ENCODE measurements around the gene PANK2.
"Not testable (repeated sequence)": the region's sequence is repeated elsewhere in the genome, so short reads cannot be mapped to it uniquely, and the experiment has no call there.

The PANK2 gene

GRCh38 chr20:3930265-3931206 lies 41.3 kb downstream of the PANK2 start:
- DNase-seq: no peak

- DNase-seq: no peak
Measured at GRCh38 chr20:3931664-3932063, 42.5 kb downstream of the PANK2 start.

- DNase-seq: no peak
Measured at GRCh38 chr20:3932277-3932676, 43.1 kb downstream of the PANK2 start.

- DNase-seq: no peak
Measured at GRCh38 chr20:3932681-3933080, 43.5 kb downstream of the PANK2 start.

GRCh38 chr20:3933218-3933617 lies 44.0 kb downstream of the PANK2 start:
- no peak for DNase-seq

- DNase-seq: no peak
Measured at GRCh38 chr20:3934624-3935023, 45.4 kb downstream of the PANK2 start.

GRCh38 chr20:3935295-3935955 lies 46.2 kb downstream of the PANK2 start:
- peak; percentile 63 for DNase-seq

- DNase-seq: no peak
Measured at GRCh38 chr20:3935956-3936340, 46.8 kb downstream of the PANK2 start.

- DNase-seq: no peak
Measured at GRCh38 chr20:3937618-3938017, 48.4 kb downstream of the PANK2 start.

GRCh38 chr20:3940905-3941304 lies 51.7 kb downstream of the PANK2 start:
- DNase-seq: no peak

GRCh38 chr20:3946666-3947065 lies 57.5 kb downstream of the PANK2 start:
- DNase-seq: not testable (repeated sequence)

GRCh38 chr20:3964719-3965118 lies 75.5 kb downstream of the PANK2 start:
- DNase-seq: no peak

- DNase-seq: no peak
Measured at GRCh38 chr20:3966571-3966970, 77.4 kb downstream of the PANK2 start.

- no peak for DNase-seq
Measured at GRCh38 chr20:3970016-3970415, 80.8 kb downstream of the PANK2 start.

- DNase-seq: no peak
Measured at GRCh38 chr20:3971145-3971544, 82.0 kb downstream of the PANK2 start.

GRCh38 chr20:3972161-3972560 lies 83.0 kb downstream of the PANK2 start:
- DNase-seq: no peak

- DNase-seq: not testable (repeated sequence)
Measured at GRCh38 chr20:3972631-3973030, 83.4 kb downstream of the PANK2 start.

- no peak for DNase-seq
Measured at GRCh38 chr20:3973705-3974104, 84.5 kb downstream of the PANK2 start.

GRCh38 chr20:3976511-3976910 lies 87.3 kb downstream of the PANK2 start:
- no peak for DNase-seq
